T-helper 2 cell treated with Interferon-gamma antibody and Interleukin-4, amounts not matched to agents 5 μg/mL and 100 μg/mL, for 36 hours (primary cell): ENCODE data around the gene PDE4A.
A peak's percentile ranks its signal among the peaks of the same experiment; 100 is the strongest.

Experiments
- DNase-seq: peaks from one replicate; pipeline ENCODE4 v3.0.0; 2021; ENCODE audit warnings: low spot score
- H3K27ac Mint-ChIP-seq: one replicate; pipeline ENCODE4 v1.8.0; 2021; ENCODE audit warnings: mild to moderate bottlenecking, mixed read lengths
- H3K27me3 Mint-ChIP-seq: one replicate; pipeline ENCODE4 v1.8.0; 2021; ENCODE audit warnings: low read depth, mixed read lengths
- H3K36me3 Mint-ChIP-seq: one replicate; pipeline ENCODE4 v1.8.0; 2021; ENCODE audit warnings: low read depth, mixed read lengths
- H3K4me1 Mint-ChIP-seq: one replicate; pipeline ENCODE4 v1.8.0; 2021; ENCODE audit warnings: low read depth, mixed read lengths
- H3K4me3 Mint-ChIP-seq: one replicate; pipeline ENCODE4 v1.8.0; 2022; ENCODE audit warnings: mild to moderate bottlenecking, moderate library complexity, mixed read lengths
- H3K9me3 Mint-ChIP-seq: one replicate; pipeline ENCODE4 v1.8.0; 2021; ENCODE audit warnings: mixed read lengths

The PDE4A gene

GRCh38 chr19:10510301-10510802 is 90.0 kb downstream of the PDE4A start:
- peak; percentile 46 for DNase-seq
- Mint-ChIP-seq H3K36me3 (no peaks in the 10 kb centered on the region), H3K9me3 (peaks cover 3% of the 10 kb centered on the region), H3K27me3 (peaks cover 29% of the 10 kb centered on the region), H3K27ac (no peak overlapping the region), H3K4me1 (peaks cover 13% of the 10 kb centered on the region), H3K4me3 (no peak overlapping the region)

GRCh38 chr19:10513223-10513622 is 92.9 kb downstream of the PDE4A start:
- Mint-ChIP-seq H3K9me3 (no peaks in the 10 kb centered on the region), H3K4me3 (no peak overlapping the region), H3K4me1 (peaks cover 15% of the 10 kb centered on the region), H3K27me3 (peaks cover 47% of the 10 kb centered on the region), H3K27ac (no peak overlapping the region), H3K36me3 (no peaks in the 10 kb centered on the region)
- no peak for DNase-seq

- Mint-ChIP-seq H3K27me3 (peaks cover 59% of the 10 kb centered on the region), H3K4me3 (no peak overlapping the region), H3K27ac (no peak overlapping the region)
Measured at GRCh38 chr19:10514211-10515145, 94.1 kb downstream of the PDE4A start.

GRCh38 chr19:10516064-10516385 is 95.7 kb downstream of the PDE4A start:
- DNase-seq: no peak
- Mint-ChIP-seq H3K4me3 (no peak overlapping the region), H3K27me3 (peaks cover 69% of the 10 kb centered on the region), H3K4me1 (peaks cover 20% of the 10 kb centered on the region), H3K9me3 (no peaks in the 10 kb centered on the region), H3K36me3 (no peaks in the 10 kb centered on the region), H3K27ac (no peak overlapping the region)

More at GRCh38 chr19:10514211-10515145, 94.1 kb downstream of the PDE4A start:
- DNase-seq: peak; percentile 21
- H3K36me3 Mint-ChIP-seq: no peaks in the 10 kb centered on the region
- H3K9me3 Mint-ChIP-seq: no peaks in the 10 kb centered on the region
- peaks cover 19% of the 10 kb centered on the region for H3K4me1 Mint-ChIP-seq

- Mint-ChIP-seq H3K27ac (no peak overlapping the region), H3K9me3 (no peaks in the 10 kb centered on the region), H3K4me3 (peak overlapping the region; percentile 39), H3K4me1 (peaks cover 20% of the 10 kb centered on the region), H3K36me3 (no peaks in the 10 kb centered on the region), H3K27me3 (peaks cover 68% of the 10 kb centered on the region)
- no peak for DNase-seq
Measured at GRCh38 chr19:10516671-10517286, 96.4 kb downstream of the PDE4A start.

- no peak for DNase-seq
- Mint-ChIP-seq H3K4me1 (peaks cover 20% of the 10 kb centered on the region), H3K27ac (no peak within 1 kb of the TSS), H3K36me3 (no peaks in the 10 kb centered on the region), H3K27me3 (peaks cover 69% of the 10 kb centered on the region), H3K4me3 (peak within 1 kb of the TSS; percentile 49), H3K9me3 (no peaks in the 10 kb centered on the region)
Measured at GRCh38 chr19:10517361-10517759, 97.0 kb downstream of the PDE4A start, which contains the start of gene S1PR5. TSS of gene S1PR5 (minus strand) at chr19:10517447. CDS start at chr19:10515011, 2,436 bp downstream.

- Mint-ChIP-seq H3K9me3 (no peaks in the 10 kb centered on the region), H3K27ac (no peak overlapping the region), H3K4me3 (peak overlapping the region; percentile 49), H3K36me3 (no peaks in the 10 kb centered on the region), H3K27me3 (peaks cover 65% of the 10 kb centered on the region), H3K4me1 (peaks cover 20% of the 10 kb centered on the region)
- no peak for DNase-seq
Measured at GRCh38 chr19:10517760-10518443, 97.6 kb downstream of the PDE4A start.

GRCh38 chr19:10518444-10519361 is 98.4 kb downstream of the PDE4A start:
- no peak for DNase-seq
- Mint-ChIP-seq H3K36me3 (no peaks in the 10 kb centered on the region), H3K27ac (no peak overlapping the region), H3K27me3 (peaks cover 58% of the 10 kb centered on the region), H3K9me3 (no peaks in the 10 kb centered on the region), H3K4me1 (peaks cover 20% of the 10 kb centered on the region), H3K4me3 (peak overlapping the region; percentile 55)
